GM18502 (cell line): ENCODE data around the gene CLTB.
"Not testable (repeated sequence)": the region's sequence is repeated elsewhere in the genome, so short reads cannot be mapped to it uniquely, and the experiment has no call there.

ENCODE experiments used
- ATAC-seq: cut with Tn5 transposase; IDR thresholded peaks from one replicate; pipeline ENCODE4 v1.9.1; 2021; ENCODE audit warnings: mild to moderate bottlenecking; ENCODE audit not compliant: unreplicated experiment, poor library complexity

Gene CLTB

GRCh38 chr5:176415952-176416924 lies at the start of gene CLTB:
CLTB (minus strand) TSS chr5:176416539; CDS start chr5:176416363, 176 bp downstream.
- peak; percentile 91 for ATAC-seq

DNA sequence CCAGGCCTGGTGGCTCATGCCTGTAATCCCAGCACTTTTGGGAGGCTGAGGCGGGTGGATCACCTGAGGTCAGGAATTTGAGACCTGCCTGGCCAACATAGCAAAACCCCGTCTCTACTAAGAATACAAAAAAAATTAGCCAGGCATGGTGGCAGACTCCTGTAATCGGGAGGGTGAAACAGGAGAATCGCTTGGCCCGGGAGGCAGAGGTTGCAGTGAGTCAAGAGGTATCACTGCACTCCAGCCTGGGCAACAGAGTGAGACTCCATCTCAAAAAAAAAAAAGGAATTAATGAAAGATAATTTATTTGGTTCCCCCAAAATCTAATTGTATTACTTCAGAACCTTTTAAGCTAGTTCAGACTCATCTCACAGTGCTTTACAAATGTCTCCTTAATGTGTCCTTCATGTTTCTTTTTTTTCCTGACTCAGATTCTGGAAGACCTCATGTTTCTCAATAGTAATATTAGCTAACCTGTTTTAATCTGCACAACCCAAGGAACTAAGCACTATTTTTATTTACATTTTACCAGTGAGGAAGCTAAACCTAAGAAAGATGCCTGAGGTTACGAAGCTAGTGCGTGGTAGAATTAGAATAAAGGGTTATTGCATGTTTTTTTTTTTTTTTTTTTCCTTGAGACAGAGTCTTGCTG lies 46.9 kb upstream of the CLTB start:
- no peak for ATAC-seq

- no peak for ATAC-seq
Measured at GRCh38 chr5:176461349-176461748, 45.0 kb upstream of the CLTB start.

DNA sequence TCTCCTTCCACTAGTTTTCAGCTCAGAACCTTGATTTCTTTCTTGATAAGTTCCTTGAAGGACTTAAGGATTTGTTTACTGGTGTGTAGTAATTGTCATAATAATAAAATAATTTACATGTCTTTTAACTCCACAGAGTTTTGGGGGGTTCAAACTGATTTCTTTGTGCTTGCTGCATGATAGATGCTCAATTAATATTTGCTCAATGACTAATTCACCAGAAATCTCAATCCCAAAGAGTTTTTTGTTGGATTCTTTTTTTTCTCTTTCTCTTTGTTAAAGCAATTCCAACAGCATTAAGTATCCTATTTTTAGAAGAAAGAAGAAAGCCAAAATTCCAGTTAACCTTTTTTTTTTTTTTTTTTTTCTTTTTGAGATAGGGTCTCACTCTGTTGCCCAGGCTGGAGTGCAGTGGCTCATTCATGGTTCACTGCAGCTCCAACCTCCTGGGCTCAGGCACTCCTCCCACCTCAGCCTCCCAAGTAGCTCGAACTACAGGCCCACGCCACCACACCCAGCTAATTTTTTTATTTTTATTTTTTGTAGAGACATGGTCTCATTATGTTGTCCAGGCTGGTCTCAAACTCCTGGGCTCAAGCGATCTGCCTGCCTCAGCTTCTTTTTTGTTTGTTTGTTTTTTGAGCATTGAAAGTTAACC lies 42.7 kb upstream of the CLTB start:
- ATAC-seq, result no peak

GRCh38 chr5:176454724-176455394 lies 38.5 kb upstream of the CLTB start:
- ATAC-seq, result no peak

- no peak for ATAC-seq
Measured at GRCh38 chr5:176450077-176450476, 33.7 kb upstream of the CLTB start.

DNA sequence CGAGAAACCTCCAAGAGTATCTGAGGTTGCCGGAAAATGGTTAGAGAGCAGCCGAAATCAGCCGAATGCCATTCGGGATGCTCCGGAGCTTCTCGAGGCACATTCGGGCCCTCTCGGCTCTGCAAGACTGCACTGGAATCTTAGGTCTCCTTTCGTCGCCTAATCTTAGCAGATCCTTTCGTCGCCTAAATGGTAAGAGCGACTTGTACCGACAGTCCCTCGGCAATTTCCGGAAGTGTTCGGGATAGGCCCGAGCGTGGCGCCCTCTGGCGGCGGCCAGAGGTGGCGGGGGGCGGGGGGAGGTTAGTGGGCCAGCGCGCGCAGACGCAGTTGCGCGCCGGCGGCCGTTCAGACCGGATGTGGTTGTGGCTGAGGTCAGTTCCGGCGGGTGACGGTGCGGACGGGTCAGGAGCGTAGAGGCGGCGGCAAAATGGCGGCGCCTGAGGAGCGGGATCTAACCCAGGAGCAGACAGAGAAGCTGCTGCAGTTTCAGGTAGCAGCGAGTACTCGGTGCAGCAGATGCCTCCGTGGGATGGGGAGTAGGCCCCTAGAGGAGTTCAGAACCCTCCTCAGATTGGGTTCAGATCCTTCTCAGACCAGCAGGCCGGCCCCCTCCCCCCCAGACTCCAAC lies 31.8 kb upstream of the CLTB start, which contains the start of gene FAF2:
FAF2 (plus strand) TSS at position 408 of the 631 bp plus-strand sequence; CDS start at position 431, 23 bp downstream.
- peak; percentile 94 for ATAC-seq

DNA sequence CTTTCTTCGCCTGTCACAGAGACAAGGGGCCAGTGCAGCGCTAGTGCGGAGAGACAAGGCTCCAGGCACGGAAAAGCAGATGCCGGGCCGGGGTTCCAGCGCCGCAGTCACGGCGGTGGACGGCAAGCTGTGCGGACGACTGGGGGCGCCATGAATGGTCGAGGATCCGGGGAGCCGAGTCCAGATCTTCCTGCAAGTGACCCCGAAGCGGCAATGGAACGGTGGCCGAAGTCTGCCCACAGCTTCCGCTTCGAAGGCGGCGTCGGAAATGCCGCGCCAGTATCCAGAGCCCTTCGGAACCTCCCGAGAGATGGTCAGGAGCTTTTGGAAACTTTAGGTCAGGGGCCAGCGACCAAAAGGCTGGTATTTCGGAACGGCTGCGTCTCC lies 31.2 kb upstream of the CLTB start:
- peak; percentile 31 for ATAC-seq

- ATAC-seq, result no peak
Measured at GRCh38 chr5:176446884-176447590, 30.7 kb upstream of the CLTB start.

DNA sequence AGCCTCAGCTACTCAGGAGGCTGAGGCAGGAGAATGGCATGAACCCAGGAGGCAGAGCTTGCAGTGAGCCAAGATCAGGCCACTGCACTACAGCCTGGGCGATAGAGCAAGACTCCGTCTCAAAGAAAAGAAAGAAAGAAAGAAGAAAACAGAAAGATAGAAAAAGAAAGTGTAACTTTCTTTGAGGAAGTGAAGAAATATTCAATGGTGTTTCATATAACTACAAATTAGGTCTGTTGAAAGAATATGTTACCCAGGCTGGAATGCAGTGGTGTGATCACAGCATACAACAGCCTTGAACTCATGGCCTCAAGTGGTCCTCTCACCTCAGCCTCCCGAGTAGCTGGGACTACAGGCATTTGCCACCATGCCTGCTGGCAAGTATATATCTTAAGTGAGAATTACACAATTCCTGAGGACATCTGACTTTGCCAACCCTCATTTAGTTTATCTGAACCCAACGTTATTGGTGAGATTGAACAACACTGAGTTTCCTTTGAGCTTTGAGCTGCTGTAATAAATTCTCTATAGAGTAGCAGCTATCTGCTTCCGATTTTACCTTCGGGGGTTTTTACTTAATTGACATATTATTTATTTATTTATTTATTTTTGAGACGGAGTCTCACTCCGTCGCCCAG lies 29.8 kb upstream of the CLTB start:
- no peak for ATAC-seq

GRCh38 chr5:176444742-176445141 lies 28.4 kb upstream of the CLTB start:
- no peak for ATAC-seq

- not testable (repeated sequence) for ATAC-seq
Measured at GRCh38 chr5:176442911-176443310, 26.6 kb upstream of the CLTB start.

GRCh38 chr5:176441921-176442323 lies 25.6 kb upstream of the CLTB start:
- no peak for ATAC-seq

- ATAC-seq, result no peak
Measured at GRCh38 chr5:176440927-176441706, 24.8 kb upstream of the CLTB start.

DNA sequence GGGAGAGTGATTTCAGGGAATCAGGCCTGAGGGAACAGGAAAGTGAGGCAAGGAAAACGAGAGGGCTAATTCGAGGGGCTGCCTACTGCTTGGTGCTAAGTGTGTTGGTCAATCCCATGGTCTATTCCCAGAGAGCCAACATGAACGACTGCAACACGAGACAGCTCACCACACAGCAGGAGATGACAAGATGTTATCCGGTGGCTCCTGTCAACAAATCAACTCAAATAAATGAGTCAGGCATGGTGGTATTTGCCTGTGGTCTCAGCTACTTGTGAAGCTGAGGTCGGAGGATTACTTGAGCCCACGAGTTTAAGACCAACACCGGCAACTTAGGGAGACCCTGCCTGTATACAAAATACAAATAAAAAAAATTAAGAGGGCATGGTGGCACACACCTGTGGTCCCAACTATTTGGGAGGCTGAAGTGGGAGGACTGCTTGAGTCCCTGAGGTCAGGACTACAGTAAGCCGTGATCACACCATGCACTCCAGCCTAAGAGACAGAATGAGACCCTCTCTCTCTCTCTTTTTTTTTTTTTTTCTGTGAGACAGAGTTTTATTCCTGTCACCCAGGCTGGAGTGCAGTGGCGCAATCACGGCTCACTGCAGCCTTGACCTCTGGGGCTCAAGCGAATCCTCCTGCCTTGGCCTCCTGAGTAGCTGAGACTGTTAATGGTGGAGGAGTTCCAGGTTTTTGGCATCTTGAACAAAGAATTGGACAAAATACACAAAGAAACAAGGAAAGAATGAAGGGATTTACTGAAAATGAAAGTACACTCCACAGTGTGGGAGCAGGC lies 22.8 kb upstream of the CLTB start:
- ATAC-seq, result no peak

DNA sequence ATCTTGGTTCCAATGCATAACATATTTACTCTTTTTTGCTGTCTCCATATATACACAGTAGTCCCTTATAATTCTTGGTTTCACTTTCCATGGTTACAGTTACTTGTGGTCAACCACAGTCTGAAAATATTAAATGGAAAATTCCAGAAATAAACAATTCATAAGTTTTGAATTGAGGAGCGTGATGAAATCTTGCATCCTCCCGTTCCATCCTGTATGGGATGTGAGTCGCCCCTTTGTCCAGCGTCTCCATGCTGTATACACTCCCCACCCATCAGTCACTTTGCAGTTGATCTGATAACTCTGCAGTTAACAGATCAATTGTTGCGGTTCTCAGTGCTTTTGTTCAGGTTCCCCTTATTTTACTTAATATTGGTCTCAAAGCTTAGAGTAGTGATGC lies 20.3 kb upstream of the CLTB start:
- no peak for ATAC-seq

GRCh38 chr5:176432707-176433106 lies 16.4 kb upstream of the CLTB start:
- ATAC-seq, result no peak
